Activated T-cell treated with anti-CD3 and anti-CD28 coated beads for 24 hours (primary cell): Measurements from ENCODE around the gene PGPEP1.
"Not testable (repeated sequence)": the region's sequence is repeated elsewhere in the genome, so short reads cannot be mapped to it uniquely, and the experiment has no call there.

ENCODE experiments used
- DNase-seq: peaks from one replicate; pipeline ENCODE4 v3.0.0-alpha.2; 2020; ENCODE audit warnings: low read depth

PGPEP1 gene

DNA sequence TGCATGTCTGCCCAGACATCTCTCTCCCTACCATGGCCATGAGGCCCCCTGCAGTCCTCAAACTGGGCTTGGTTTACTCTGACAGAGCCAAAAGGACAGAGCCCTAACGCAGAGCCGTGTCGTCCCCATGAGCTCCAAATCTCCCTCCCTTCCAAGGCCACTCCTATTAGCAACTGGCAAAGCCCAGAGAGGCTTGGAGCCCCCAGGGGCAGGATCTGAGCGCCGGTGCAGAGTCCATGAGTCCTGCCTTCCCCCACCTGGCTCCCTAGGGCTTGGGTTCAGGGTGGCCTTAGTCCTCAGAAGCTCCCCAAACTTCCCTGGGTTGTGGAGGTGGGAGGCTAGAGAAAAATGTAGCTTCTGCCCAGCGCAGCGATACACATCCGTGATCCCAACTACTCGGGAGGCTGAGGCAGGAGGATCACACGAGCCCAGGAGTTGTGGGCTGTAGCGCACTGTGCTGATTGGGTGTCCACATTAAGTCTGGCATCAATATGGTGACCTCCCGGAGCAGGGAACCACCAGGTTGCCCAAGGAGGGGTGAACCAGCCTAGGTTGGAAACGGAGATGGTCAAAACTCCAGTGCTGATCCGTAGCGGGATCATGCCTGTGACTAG, 7.4 kb upstream of the PGPEP1 start:
- DNase-seq: no peak

DNA sequence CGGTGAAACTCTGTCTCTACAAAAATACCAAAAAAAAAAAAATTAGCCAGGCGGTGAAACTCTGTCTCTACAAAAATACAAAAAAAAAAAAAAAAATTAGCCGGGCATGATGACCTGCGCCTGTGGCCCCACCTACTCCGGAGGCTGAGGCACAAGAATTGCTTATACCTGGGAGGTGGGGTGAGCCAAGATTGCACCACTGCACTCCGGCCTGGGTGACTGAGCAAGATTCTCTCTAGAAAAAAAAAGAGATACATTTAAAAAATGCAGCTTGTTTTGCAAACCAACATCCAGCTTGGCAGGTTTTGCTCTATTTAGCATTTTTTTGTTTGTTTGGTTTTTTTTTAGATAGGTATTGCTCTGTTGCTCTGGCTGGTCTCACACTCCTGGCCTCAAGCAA, 6.7 kb upstream of the PGPEP1 start:
- DNase-seq: no peak

DNA sequence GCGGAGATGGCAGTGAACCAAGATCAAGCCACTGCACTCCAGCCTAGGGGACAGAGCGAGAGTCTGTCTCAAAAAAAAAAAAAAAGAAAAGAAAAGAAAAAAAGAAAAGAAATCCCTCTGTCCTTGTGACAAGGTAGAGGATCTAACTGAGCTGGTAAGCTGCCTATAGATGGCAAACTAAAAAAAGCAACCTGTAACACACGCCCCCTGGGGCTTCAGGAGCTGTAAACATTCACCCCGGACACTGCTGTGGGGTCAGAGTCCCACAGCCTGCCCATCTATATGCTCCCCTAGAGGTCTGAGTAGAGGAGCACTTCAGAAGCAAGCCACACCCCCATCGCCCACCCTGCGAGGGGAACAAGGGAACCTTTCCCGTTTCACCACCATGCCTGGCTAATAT, 4.3 kb upstream of the PGPEP1 start:
- no peak for DNase-seq

- no peak for DNase-seq
Observed at GRCh38 chr19:18338541-18338940, 1.9 kb upstream of the PGPEP1 start.

DNA sequence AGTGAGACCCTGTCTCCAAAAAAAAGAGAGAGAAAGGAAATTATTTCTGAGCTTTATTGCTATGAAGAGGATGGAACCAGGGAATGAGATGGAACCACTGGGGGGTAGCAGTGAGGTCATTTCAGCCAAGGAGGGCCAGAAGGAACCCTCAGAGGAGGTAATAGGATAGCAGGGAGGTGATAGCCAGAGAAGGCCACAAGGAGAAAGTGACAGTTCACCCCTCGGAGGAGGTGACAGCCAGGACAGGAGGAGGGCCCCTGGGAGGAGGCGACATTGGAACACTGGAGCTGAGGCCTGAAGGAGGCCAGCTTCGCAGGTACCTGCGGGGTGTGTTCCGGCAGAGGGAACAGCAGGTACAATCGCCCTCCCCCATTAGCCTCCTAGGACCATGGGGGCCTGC, 675 bp upstream of the PGPEP1 start:
- DNase-seq: no peak

- DNase-seq: peak; percentile 63
Observed at GRCh38 chr19:18340990-18341868, 831 bp downstream of the PGPEP1 start.

DNA sequence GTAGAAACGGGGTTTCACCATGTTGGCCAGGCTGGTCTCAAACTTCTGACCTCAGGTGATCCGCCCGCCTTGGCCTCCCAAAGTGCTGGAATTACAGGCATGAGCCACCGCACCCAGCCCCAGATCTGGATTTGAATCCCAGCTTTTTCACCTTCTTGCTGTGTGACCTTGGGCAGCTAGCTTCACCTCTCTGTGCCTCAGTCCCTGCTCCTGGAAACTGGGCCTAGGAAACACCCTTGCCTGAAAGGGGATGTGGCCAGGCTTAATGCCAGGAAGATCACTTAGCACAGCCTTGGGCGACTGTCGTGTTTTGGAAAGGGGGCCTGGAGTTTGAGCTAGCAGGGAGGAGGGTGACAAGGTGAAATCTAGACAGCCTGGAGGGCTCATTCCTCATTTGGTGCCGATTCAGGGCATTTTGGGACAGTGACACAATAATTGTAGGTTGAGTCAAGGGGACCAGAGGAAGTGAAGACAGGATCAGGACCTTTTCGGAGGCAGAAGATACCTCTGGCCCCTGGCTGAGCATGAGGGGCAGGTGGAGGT, 1.8 kb downstream of the PGPEP1 start:
- no peak for DNase-seq

DNA sequence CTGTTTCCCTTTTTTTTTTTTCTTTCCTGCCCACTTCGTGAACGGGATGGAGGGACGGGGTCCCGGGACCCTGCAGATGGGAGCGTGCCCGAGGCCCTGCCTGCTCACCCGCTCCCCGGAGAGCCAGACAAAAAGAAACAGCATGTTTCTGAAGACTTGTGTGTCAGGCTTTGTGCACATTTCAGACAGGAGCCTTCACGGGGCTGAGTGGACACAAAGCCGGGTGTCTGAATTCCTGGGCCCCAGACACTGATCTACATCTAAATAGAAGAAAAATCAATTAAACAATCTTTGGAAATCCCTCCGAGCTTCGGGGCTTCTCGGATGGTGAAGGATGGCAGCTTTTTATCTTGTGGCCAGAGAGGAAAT, 4.2 kb downstream of the PGPEP1 start:
- no peak for DNase-seq

- no peak for DNase-seq
Observed at GRCh38 chr19:18345296-18345695, 4.9 kb downstream of the PGPEP1 start.

- DNase-seq: no peak
Observed at GRCh38 chr19:18346091-18346490, 5.7 kb downstream of the PGPEP1 start.

DNA sequence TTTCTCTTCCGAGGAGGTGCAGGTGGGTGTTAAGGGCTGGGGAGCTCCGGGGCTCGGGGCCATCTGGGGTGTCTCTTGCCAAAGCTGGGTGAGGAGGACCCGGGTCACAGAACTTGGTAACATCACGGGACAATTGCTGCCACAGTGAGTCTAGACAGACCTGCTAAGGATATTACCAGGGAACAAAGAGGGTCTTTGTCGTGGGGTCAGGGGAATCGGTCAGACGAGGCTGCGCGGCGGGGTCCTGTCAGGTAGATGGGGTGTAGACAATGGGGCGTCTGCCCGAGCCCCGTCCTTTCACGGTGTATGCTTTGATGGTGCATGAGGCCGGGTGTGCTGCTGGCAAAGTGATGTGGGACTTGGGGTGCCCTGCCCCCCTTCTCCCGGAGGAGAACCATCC, 7.8 kb downstream of the PGPEP1 start:
- DNase-seq: no peak

DNA sequence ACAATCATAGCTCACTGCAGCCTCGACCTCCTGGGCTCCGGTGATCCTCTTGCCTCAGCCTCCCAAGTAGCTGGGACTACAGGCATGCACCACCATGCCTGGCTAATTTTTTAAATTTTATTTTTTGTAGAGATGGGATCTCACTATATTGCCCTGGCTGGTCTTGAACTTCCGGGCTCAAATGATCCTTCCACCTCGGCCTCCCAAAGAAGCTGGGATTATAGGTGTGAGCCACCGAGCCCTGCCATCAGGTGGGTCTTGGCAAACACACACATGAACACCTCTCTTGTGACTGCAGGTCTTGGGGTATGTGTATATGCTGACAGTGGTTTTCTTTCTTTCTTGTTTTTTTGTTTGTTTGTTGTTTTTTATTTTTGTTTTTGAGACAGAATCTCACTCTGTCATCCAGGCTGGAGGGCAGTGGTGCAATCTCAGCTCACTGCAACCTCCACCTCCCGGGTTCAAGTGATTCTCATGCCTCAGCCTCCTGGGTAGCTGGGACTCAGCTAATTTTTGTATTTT, 8.5 kb downstream of the PGPEP1 start:
- DNase-seq: not testable (repeated sequence)

- no peak for DNase-seq
Observed at GRCh38 chr19:18349524-18350128, 9.2 kb downstream of the PGPEP1 start.

DNA sequence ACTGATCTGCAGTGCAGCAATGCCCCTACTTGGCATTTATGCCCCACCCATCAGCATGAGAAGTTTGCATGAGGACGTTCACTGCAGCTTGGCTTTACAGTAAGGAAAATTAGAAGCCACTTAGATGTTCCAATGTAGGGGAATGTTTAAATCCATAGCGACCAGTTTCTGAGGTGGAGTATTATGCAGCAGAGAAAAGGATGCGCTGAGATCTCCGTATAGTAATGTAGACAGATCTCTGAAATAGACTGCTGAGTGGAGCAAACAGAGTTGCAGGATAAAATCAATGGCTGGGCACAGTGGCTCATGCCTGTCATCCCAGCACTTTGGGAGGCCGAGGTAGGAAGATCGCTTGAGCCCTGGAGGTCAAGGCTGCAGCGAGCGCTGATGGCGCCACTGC, 10.1 kb downstream of the PGPEP1 start:
- DNase-seq: no peak

DNA sequence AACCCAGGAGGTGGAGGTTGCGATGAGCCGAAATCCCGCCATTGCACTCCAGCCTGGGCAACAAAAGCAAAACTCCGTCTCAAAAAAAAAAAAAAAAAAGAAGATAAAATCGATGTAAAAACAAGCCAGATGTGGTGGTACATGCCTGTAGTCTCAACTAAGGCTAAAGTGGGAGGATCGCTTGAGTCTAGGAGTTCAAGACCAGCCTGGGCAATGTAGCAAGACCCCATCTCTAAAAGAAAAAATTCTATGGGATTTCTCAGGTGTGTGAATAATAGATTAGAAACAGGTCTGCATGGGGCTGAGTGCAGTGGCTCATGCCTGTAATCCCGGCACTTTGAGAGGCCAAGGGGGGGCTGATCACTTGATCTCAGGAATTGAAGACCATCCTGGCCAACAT, 11.1 kb downstream of the PGPEP1 start:
- no peak for DNase-seq

DNA sequence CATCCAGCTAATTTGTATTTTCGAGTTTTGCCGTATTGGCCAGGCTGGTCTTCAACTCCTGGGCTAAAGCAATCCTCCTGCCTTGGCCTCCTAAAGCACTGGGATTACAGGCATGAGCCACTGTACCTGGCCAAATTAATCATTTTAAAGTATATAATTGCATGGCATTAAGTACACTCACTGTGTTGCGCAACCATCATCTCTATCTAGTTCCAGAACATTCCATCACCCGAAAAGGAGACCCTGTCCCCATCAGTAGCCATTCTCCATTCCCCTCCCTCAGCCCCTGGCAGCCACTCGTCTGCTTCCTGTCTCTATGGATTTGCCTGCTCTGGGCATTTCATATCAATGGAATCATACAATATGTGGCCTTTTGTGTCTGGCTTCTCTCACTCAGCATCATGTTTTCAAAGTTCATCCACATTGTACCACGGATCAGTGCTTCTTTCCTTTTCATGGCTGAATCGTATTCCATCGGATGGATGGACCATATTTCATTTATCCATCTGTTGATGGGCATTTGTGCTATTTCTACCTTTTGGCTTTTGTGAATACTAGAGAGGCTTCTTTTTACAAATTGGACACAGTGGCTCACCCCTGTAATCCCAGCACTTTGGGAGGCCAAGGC, 13.1 kb downstream of the PGPEP1 start:
- no peak for DNase-seq

- not testable (repeated sequence) for DNase-seq
Observed at GRCh38 chr19:18354743-18355142, 14.3 kb downstream of the PGPEP1 start.

GRCh38 chr19:18357041-18357440, 16.6 kb downstream of the PGPEP1 start:
- no peak for DNase-seq

- DNase-seq: no peak
Observed at GRCh38 chr19:18361646-18362045, 21.2 kb downstream of the PGPEP1 start.

GRCh38 chr19:18362934-18363542, 22.6 kb downstream of the PGPEP1 start:
- DNase-seq: no peak

DNA sequence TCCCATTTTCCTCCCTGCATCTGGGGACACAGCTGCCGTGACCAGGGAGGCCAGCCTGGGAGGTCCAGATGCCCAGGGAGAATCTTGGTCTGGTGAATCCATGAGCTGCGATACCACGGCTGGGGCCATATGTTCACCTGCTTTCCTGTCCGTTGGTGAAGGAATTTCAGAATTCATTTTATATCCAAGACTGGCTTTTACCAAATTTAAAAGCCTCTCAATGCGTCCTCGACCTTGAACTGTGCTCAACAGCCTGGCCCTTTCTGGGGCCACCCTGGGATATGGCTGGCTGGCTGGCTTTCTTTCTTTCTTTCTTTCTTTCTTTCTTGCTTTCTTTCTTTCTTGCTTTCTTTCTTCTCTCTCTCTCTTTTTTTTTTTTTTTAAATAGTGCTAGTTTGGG, 23.4 kb downstream of the PGPEP1 start:
- DNase-seq: no peak

DNA sequence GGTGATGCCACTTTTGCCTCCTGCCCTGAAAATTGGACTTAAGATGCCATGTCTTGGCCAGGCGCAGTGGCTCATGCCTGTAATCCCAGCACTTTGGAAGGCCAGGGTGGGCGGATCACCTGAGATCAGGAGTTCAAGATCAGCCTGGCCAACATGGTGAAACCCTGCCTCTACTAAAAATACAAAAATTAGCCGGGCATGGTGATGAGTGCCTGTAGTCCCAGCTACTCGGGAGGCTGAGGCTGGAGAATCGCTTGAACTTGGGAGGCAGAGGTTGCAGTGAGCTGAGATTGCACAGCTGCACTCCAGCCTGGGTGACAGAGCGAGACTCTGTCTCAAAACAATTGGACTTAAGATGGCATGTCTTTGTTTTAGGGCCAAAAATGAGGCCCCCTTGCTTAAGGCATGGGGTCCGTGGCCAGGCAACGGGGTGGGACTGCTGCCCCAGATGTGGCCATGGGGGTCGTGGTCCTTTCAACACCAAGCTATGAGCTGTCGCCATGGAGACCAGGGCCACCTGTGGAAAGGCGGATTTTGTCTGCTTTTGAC, 24.0 kb downstream of the PGPEP1 start:
- DNase-seq: not testable (repeated sequence)
